ENCODE data around the gene BANK1.

DNA sequence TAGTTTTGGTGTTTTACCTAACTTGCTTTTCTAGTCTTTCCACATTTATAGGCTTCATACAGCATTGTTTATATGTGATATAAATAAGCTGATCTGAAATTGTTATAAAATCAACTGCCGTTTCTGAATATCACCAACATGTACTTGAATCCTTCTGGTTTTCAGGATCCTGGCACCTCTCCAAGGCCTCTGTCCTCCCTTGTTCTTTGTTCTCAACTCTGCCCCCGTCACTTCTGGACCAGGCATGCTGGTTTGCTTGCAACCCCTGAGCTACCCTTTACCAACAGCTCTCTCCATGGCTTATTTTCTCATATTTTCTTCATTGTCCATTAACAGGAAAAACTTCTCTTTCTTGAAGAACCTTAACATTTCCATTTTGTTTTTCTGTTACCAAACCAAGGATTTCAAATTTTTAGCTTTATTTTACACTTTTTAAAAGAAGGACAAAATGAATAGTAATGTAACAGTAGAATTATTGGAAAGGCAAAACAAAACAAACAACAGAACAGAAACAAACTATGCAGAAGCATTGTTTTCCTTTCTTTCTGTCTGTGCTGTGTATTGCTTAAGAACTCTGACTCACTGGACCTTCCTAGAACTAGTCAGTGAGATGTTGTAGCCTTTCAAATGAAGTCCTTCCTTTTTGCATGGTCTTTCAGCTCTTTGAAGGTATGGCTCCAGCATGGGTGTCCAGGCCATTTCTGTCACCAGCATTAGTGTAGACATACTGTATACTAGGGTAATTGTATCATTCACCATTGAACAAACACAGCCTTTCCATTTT, 44.8 kb downstream of the BANK1 start:
- TF ChIP-seq, protein P1, sequence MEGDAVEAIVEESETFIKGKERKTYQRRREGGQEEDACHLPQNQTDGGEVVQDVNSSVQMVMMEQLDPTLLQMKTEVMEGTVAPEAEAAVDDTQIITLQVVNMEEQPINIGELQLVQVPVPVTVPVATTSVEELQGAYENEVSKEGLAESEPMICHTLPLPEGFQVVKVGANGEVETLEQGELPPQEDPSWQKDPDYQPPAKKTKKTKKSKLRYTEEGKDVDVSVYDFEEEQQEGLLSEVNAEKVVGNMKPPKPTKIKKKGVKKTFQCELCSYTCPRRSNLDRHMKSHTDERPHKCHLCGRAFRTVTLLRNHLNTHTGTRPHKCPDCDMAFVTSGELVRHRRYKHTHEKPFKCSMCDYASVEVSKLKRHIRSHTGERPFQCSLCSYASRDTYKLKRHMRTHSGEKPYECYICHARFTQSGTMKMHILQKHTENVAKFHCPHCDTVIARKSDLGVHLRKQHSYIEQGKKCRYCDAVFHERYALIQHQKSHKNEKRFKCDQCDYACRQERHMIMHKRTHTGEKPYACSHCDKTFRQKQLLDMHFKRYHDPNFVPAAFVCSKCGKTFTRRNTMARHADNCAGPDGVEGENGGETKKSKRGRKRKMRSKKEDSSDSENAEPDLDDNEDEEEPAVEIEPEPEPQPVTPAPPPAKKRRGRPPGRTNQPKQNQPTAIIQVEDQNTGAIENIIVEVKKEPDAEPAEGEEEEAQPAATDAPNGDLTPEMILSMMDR (conservative IDR thresholded peaks at IDR 0.05; ENCODE audit: low read length): no peak
- no peak for TF ChIP-seq EZH2phosphoT487 (IDR thresholded peaks at IDR 0.05; ENCODE audit: borderline replicate concordance, low read depth, low read length)
